GM12878 (cell line): ENCODE measurements around the gene KLHL1. TPM values are rescaled to one million over a fixed set of nuclear protein-coding genes. Genes with fewer than 3 reads are reported as not detected.

Experiments used
- ATAC-seq: fragments of 200-7000 bp; cut with Tn5 transposase; 3 replicates; pipeline ENCODE4 v1.9.1; 2020; ENCODE audit warnings: mild to moderate bottlenecking, moderate library complexity
- BruUV-seq: library from RNA; stranded (reverse); fragments of 400-500 nt; replicated peaks from 2 replicates; lab custom pipeline; 2021; lab: Mats Ljungman, UMichigan
- CTCF ChIA-PET: fragments of 300-600 bp; sonication (Branson Sonifier 250); formaldehyde crosslinking; extraction: SDS; loops from one replicate; lab custom pipeline; 2021; ENCODE audit warnings: inconsistent platforms; lab: Yijun Ruan, JAX
- POLR2A ChIA-PET: fragments of 350-600 bp; formaldehyde crosslinking; extraction: SDS; loops from one replicate; lab custom pipeline; 2021; ENCODE audit warnings: inconsistent platforms; lab: Charles Lee
- RAD21 ChIA-PET: fragments of 300-600 bp; sonication (Branson Sonifier 250); formaldehyde crosslinking; loops from one replicate; lab custom pipeline; 2023; ENCODE audit warnings: antibody characterized with exemption; ENCODE audit not compliant: unreplicated experiment; lab: Charles Lee
- SMC1A ChIA-PET: fragments of 300-600 bp; sonication (Branson Sonifier 250); formaldehyde crosslinking; loops from one replicate; lab custom pipeline; 2023; ENCODE audit not compliant: unreplicated experiment, uncharacterized antibody; lab: Charles Lee
- DNase-seq: peaks from one replicate; pipeline ENCODE4 v3.0.0-alpha.2; 2011; ENCODE audit warnings: low read depth, low spot score
- FAIRE-seq: peaks from 3 replicates; lab custom pipeline; 2011; peaks lifted over from hg19 to GRCh38; lab: Jason Lieb, UNC
- H2AFZ ChIP-seq: 2 replicates; pipeline ENCODE4 v1.6.0; 2011; ENCODE audit warnings: low read depth, low read length, control low read depth; ENCODE audit not compliant: control insufficient read depth
- H3K27ac ChIP-seq: 2 replicates; pipeline ENCODE4 v1.5.1; 2011; ENCODE audit warnings: control low read depth; ENCODE audit not compliant: control insufficient read depth, insufficient read depth
- H3K27me3 ChIP-seq, 2 experiments: replicated peaks in 1 of 2; 2 replicates each; pipeline versions ENCODE4 v1.6.0 to v1.6.1; 2011; ENCODE audit warnings: low read length in 1 of 2; ENCODE audit not compliant: control insufficient read depth in 2 of 2, insufficient read depth in 2 of 2
- H3K36me3 ChIP-seq, 2 experiments: 2 replicates each; pipeline ENCODE4 v1.5.1; 2011; ENCODE audit warnings: low read length in 1 of 2; ENCODE audit not compliant: control insufficient read depth in 2 of 2, insufficient read depth in 2 of 2
- H3K4me1 ChIP-seq: 2 replicates; pipeline ENCODE4 v1.6.1; 2011; ENCODE audit warnings: mild to moderate bottlenecking, low read length, moderate library complexity, mixed read lengths; ENCODE audit not compliant: control insufficient read depth, insufficient read depth
- H3K4me2 ChIP-seq: 2 replicates; pipeline ENCODE4 v1.6.0; 2011; ENCODE audit warnings: control low read depth; ENCODE audit not compliant: control insufficient read depth, insufficient read depth
- H3K4me3 ChIP-seq: fragments of 200-600 bp; sonication (generic); 2 replicates; pipeline ENCODE4 v1.5.1; 2016
- H3K79me2 ChIP-seq: 2 replicates; pipeline ENCODE4 v1.6.0; 2011; ENCODE audit warnings: low read length; ENCODE audit not compliant: control insufficient read depth, insufficient read depth
- H3K9ac ChIP-seq: 2 replicates; pipeline ENCODE4 v1.8.0; 2011; ENCODE audit warnings: low read length, control low read depth, mixed read lengths; ENCODE audit not compliant: control insufficient read depth, insufficient read depth
- H3K9me3 ChIP-seq: replicated peaks from 3 replicates; pipeline ENCODE4 v1.5.1; 2011; ENCODE audit warnings: mild to moderate bottlenecking, low read length; ENCODE audit not compliant: control insufficient read depth, insufficient read depth
- H4K20me1 ChIP-seq: 2 replicates; pipeline ENCODE4 v1.6.0; 2011; ENCODE audit not compliant: control insufficient read depth, insufficient read depth
- MXI1 ChIP-seq: fragments of 150-350 bp; IDR thresholded peaks from 2 replicates; pipeline ENCODE4 v1.6.1; 2011; ENCODE audit warnings: low read depth, mild to moderate bottlenecking, inconsistent platforms, low read length, improper control_type of control experiment
- NFYB ChIP-seq: IDR thresholded peaks from 2 replicates; pipeline ENCODE4 v1.6.1; 2011; ENCODE audit warnings: low read depth, mild to moderate bottlenecking, low read length, improper control_type of control experiment, moderate library complexity; ENCODE audit not compliant: insufficient read depth
- RUNX3 ChIP-seq: IDR thresholded peaks from 2 replicates; pipeline ENCODE4 v1.6.1; 2012; ENCODE audit warnings: low read length, inconsistent platforms
- SREBF1 ChIP-seq: IDR thresholded peaks from 2 replicates; pipeline ENCODE4 v1.6.1; 2012; ENCODE audit warnings: mild to moderate bottlenecking, low read length
- TCF12 ChIP-seq: IDR thresholded peaks from 2 replicates; pipeline ENCODE4 v1.6.1; 2011; ENCODE audit warnings: low read depth, mild to moderate bottlenecking, low read length
- ZNF384 ChIP-seq: IDR thresholded peaks from 2 replicates; pipeline ENCODE4 v1.6.1; 2012; ENCODE audit warnings: low read depth, mild to moderate bottlenecking, low read length, improper control_type of control experiment, borderline replicate concordance
- WGBS: methylation state at CpG from one replicate; pipeline ENCODE4 v1.1.6; 2016; ENCODE audit warnings: low lambda C conversion rate; ENCODE audit not compliant: insufficient replicate concordance, insufficient coverage; ENCODE audit errors: missing lambda C conversion rate; 5-methylcytosine and 5-hydroxymethylcytosine counted together
- in situ Hi-C: fragments of 300-500 bp; cut with MboI; formaldehyde crosslinking; loops from 9 replicates; pipeline ENCODE4 v1.14.3; 2018; ENCODE audit warnings: mixed read lengths
- intact Hi-C: fragments of 100-400 bp; cut with micrococcal nuclease; formaldehyde crosslinking; loops from one replicate; pipeline ENCODE4 v1.14.2; 2022; ENCODE audit not compliant: unreplicated experiment
- polyA plus RNA-seq, 11 experiments: library from polyadenylated mRNA; depleted of rRNA in 4 of 11; unstranded in 6 of 11; stranded (reverse) in 5 of 11; fragments of >200 nt; fragmentation: Nextera tagmentation in 4 of 11; fragmentation: Illumina TruSeq in 1 of 11; extraction: Ambion mirVana in 4 of 11; extraction: Trizol in 1 of 11; gene quantifications; 1 replicate in 1 of 11; 2 replicates in 10 of 11; pipeline versions ENCODE4 v1.2.1 to v1.2.3, GENCODE V29; 2011 to 2016; ENCODE audit warnings: inconsistent platforms in 2 of 11, missing spikeins in 2 of 11, low read depth in 1 of 11
- total RNA-seq, 4 experiments: library from RNA; depleted of rRNA in 3 of 4; stranded (reverse); fragments of >200 nt in 3 of 4; fragmentation: Illumina TruSeq in 1 of 4; extraction: Trizol in 1 of 4; gene quantifications; 2 replicates each; pipeline versions ENCODE4 v1.2.1 to v1.2.3, GENCODE V29; 2013 to 2021
- TF ChIP-seq, protein P1 (sequence below): IDR thresholded peaks from 2 replicates; pipeline ENCODE4 v1.6.1; 2012; ENCODE audit warnings: low read depth, low read length, improper control_type of control experiment
- TF ChIP-seq, protein P2 (sequence below): fragments of 450-650 bp; IDR thresholded peaks from 2 replicates; pipeline ENCODE4 v1.6.1; 2017; ENCODE audit warnings: low read depth, mild to moderate bottlenecking, moderate library complexity
- TF ChIP-seq, protein P3 (sequence below): fragments of 450-650 bp; formaldehyde crosslinking; IDR thresholded peaks from 2 replicates; pipeline ENCODE4 v1.4.0; 2020; ENCODE audit warnings: mild to moderate bottlenecking, moderate library complexity

The KLHL1 gene
- total and polyA plus RNA-seq, 10 of the 15 experiments (the other 5 are each of a cell fraction or from before 2014, with no cell fraction given): 0.02 to 0.13 (median 0.05) TPM; not detected in 2

DNA sequence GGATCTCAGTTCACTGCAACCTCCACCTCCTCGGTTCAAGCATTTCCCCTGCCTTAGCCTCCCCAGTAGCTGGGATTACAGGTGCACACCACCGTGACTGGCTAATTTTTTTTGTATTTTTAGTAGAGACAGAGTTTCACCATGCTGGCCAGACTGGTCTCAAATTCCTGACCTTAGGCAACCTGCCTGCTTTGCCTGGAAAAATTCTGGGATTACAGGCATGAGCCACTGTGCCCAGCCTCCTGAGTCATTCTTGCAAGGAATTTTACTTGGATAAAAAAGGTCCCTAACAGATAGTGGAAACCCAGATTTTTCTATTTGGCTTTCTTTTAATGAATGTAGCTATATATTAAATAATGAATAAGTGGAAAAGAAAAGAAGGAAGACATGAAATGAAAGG lies 450.6 kb downstream of the KLHL1 start:
- Histone ChIP-seq H3K9ac (no peak overlapping the region), H4K20me1 (no peaks in the 10 kb centered on the region), H3K4me3 (no peak overlapping the region), H3K4me2 (no peak overlapping the region), H3K27me3 (no peaks in the 10 kb centered on the region)
- no TSS peak for BruUV-seq
- no peak for DNase-seq
- ChIA-PET CTCF (interaction anchor here (2.1 kb wide), 1 partner anchor 8 kb away, joined by 4 read pairs; no protein-coding TSS in a partner anchor), POLR2A (no interaction called here), RAD21 (no interaction called here)
- intact Hi-C loops: no loop called here
- ATAC-seq: no peak
- TF ChIP-seq ZNF384 (no peak), TCF12 (no peak), RUNX3 (no peak), MXI1 (no peak), NFYB (no peak), SREBF1 (no peak)
- TF ChIP-seq, protein P1, sequence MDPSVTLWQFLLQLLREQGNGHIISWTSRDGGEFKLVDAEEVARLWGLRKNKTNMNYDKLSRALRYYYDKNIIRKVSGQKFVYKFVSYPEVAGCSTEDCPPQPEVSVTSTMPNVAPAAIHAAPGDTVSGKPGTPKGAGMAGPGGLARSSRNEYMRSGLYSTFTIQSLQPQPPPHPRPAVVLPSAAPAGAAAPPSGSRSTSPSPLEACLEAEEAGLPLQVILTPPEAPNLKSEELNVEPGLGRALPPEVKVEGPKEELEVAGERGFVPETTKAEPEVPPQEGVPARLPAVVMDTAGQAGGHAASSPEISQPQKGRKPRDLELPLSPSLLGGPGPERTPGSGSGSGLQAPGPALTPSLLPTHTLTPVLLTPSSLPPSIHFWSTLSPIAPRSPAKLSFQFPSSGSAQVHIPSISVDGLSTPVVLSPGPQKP: no peak
- TF ChIP-seq, protein P2, sequence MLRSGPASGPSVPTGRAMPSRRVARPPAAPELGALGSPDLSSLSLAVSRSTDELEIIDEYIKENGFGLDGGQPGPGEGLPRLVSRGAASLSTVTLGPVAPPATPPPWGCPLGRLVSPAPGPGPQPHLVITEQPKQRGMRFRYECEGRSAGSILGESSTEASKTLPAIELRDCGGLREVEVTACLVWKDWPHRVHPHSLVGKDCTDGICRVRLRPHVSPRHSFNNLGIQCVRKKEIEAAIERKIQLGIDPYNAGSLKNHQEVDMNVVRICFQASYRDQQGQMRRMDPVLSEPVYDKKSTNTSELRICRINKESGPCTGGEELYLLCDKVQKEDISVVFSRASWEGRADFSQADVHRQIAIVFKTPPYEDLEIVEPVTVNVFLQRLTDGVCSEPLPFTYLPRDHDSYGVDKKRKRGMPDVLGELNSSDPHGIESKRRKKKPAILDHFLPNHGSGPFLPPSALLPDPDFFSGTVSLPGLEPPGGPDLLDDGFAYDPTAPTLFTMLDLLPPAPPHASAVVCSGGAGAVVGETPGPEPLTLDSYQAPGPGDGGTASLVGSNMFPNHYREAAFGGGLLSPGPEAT: no peak
- TF ChIP-seq, protein P3, sequence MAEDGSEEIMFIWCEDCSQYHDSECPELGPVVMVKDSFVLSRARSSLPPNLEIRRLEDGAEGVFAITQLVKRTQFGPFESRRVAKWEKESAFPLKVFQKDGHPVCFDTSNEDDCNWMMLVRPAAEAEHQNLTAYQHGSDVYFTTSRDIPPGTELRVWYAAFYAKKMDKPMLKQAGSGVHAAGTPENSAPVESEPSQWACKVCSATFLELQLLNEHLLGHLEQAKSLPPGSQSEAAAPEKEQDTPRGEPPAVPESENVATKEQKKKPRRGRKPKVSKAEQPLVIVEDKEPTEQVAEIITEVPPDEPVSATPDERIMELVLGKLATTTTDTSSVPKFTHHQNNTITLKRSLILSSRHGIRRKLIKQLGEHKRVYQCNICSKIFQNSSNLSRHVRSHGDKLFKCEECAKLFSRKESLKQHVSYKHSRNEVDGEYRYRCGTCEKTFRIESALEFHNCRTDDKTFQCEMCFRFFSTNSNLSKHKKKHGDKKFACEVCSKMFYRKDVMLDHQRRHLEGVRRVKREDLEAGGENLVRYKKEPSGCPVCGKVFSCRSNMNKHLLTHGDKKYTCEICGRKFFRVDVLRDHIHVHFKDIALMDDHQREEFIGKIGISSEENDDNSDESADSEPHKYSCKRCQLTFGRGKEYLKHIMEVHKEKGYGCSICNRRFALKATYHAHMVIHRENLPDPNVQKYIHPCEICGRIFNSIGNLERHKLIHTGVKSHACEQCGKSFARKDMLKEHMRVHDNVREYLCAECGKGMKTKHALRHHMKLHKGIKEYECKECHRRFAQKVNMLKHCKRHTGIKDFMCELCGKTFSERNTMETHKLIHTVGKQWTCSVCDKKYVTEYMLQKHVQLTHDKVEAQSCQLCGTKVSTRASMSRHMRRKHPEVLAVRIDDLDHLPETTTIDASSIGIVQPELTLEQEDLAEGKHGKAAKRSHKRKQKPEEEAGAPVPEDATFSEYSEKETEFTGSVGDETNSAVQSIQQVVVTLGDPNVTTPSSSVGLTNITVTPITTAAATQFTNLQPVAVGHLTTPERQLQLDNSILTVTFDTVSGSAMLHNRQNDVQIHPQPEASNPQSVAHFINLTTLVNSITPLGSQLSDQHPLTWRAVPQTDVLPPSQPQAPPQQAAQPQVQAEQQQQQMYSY (CRISPR knock-in tag): no peak
- TF ChIP-seq, all 136 proteins: peak for 0
- Histone ChIP-seq H3K4me1 (no peaks in the 10 kb centered on the region), H3K27ac (no peak overlapping the region), H3K79me2 (no peaks in the 10 kb centered on the region), H3K9me3 (no peaks in the 10 kb centered on the region), H3K36me3 (no peaks in the 10 kb centered on the region), H2AFZ (no peak overlapping the region)
- 0% methylated on average over 2 of the region's 2 CpGs for WGBS
- in situ Hi-C loops: no loop called here
- SMC1A ChIA-PET: interaction anchor here (0.7 kb wide), 2 partner anchors 11 to 99 kb away, joined by 3 to 4 read pairs; no protein-coding TSS in a partner anchor
- no peak for FAIRE-seq
